CD4-positive, alpha-beta memory T cell (primary cell): ENCODE measurements around the gene COL4A2. TPM values are rescaled to one million over a fixed set of nuclear protein-coding genes. Genes with fewer than 3 reads are reported as not detected.

Experiments used
- CTCF ChIA-PET: fragments of 350-600 bp; sonication (Branson Sonifier 250); formaldehyde crosslinking; loops from one replicate; lab custom pipeline; 2021; ENCODE audit warnings: inconsistent platforms; ENCODE audit not compliant: partially characterized antibody; lab: Charles Lee
- POLR2A ChIA-PET: fragments of 350-600 bp; sonication (Branson Sonifier 250); formaldehyde crosslinking; loops from one replicate; lab custom pipeline; 2021; ENCODE audit not compliant: partially characterized antibody; lab: Charles Lee
- DNase-seq, 5 donors: peaks; one replicate each; pipeline versions ENCODE4 v3.0.0 to v3.0.0-alpha.2; 2020 to 2022; ENCODE audit warnings: mixed read lengths in 1 of 5
- H3K27ac ChIP-seq: one replicate; pipeline ENCODE4 v1.7.0; 2013; ENCODE audit warnings: low read depth, low read length
- H3K27me3 ChIP-seq: 2 replicates; pipeline ENCODE4 v1.7.0; 2013; ENCODE audit warnings: mild to moderate bottlenecking, low read length, moderate library complexity; ENCODE audit not compliant: insufficient read depth
- H3K36me3 ChIP-seq: 2 replicates; pipeline ENCODE4 v1.7.0; 2013; ENCODE audit warnings: mild to moderate bottlenecking, low read length, moderate library complexity; ENCODE audit not compliant: insufficient read depth
- H3K4me1 ChIP-seq: 2 replicates; pipeline ENCODE4 v1.7.0; 2013; ENCODE audit warnings: mild to moderate bottlenecking, low read length, moderate library complexity; ENCODE audit not compliant: insufficient read depth
- H3K4me3 ChIP-seq, 2 donors: one replicate each; pipeline ENCODE4 v1.7.0; 2013; ENCODE audit warnings: low read length in 2 of 2, mild to moderate bottlenecking in 1 of 2
- H3K9me3 ChIP-seq, 2 donors: one replicate each; pipeline ENCODE4 v1.7.0; 2013; ENCODE audit warnings: low read length in 2 of 2, control low read depth in 1 of 2; ENCODE audit not compliant: control insufficient read depth in 1 of 2
- H3K27ac Mint-ChIP-seq, 7 donors: one replicate each; pipeline ENCODE4 v1.8.0; 2020 to 2021; ENCODE audit warnings: mixed read lengths in 7 of 7, mild to moderate bottlenecking in 6 of 7, inconsistent platforms in 3 of 7, moderate library complexity in 3 of 7
- H3K27me3 Mint-ChIP-seq, 2 donors: one replicate each; pipeline ENCODE4 v1.8.0; 2020 to 2021; ENCODE audit warnings: mixed read lengths in 2 of 2
- H3K36me3 Mint-ChIP-seq, 2 donors: one replicate each; pipeline ENCODE4 v1.8.0; 2020 to 2021; ENCODE audit warnings: mixed read lengths in 2 of 2, inconsistent platforms in 1 of 2, mild to moderate bottlenecking in 1 of 2
- H3K4me1 Mint-ChIP-seq, 4 donors: one replicate each; pipeline ENCODE4 v1.8.0; 2020 to 2021; ENCODE audit warnings: mixed read lengths in 4 of 4, mild to moderate bottlenecking in 1 of 4
- H3K4me3 Mint-ChIP-seq, 8 donors: one replicate each; pipeline ENCODE4 v1.8.0; 2020 to 2021; ENCODE audit warnings: mixed read lengths in 8 of 8, mild to moderate bottlenecking in 7 of 8, moderate library complexity in 6 of 8, inconsistent platforms in 3 of 8
- H3K9me3 Mint-ChIP-seq, 8 donors: one replicate each; pipeline ENCODE4 v1.8.0; 2020 to 2021; ENCODE audit warnings: mixed read lengths in 8 of 8, mild to moderate bottlenecking in 5 of 8, inconsistent platforms in 3 of 8, moderate library complexity in 1 of 8
- intact Hi-C: fragments of 100-400 bp; cut with micrococcal nuclease; formaldehyde crosslinking; loops from one replicate; pipeline ENCODE4 v1.15.1; 2023
- polyA plus RNA-seq, 2 donors: library from polyadenylated mRNA; unstranded; fragments of 300-500 nt; fragmentation: Illumina TruSeq; gene quantifications; one replicate each; pipeline ENCODE4 v1.2.3, GENCODE V29; 2021
- total RNA-seq, 2 experiments: library from RNA; stranded (reverse); gene quantifications; one replicate each; pipeline ENCODE4 v1.2.3, GENCODE V29; 2021

COL4A2 gene
- total RNA-seq, result not detected
- not detected for polyA plus RNA-seq

- peaks cover 0 to 2% (median 0%) of the 10 kb centered on the region in 8 donors for H3K9me3 Mint-ChIP-seq
- Histone ChIP-seq H3K27me3 (peaks cover 4% of the 10 kb centered on the region), H3K36me3 (no peaks in the 10 kb centered on the region), H3K4me3 (no peak within 1 kb of the TSS), H3K27ac (no peak within 1 kb of the TSS), H3K4me1 (no peaks in the 10 kb centered on the region), H3K9me3 (no peaks in the 10 kb centered on the region)
- ChIA-PET CTCF (no interaction called here), POLR2A (no interaction called here)
- intact Hi-C loops, result no loop called here
- peaks cover 44 to 45% of the 10 kb centered on the region in 2 donors for H3K27me3 Mint-ChIP-seq
- peaks cover 0 to 12% (median 3%) of the 10 kb centered on the region in 4 donors for H3K4me1 Mint-ChIP-seq
- H3K27ac Mint-ChIP-seq, result no peak within 1 kb of the TSS
- no peak for DNase-seq
- H3K4me3 Mint-ChIP-seq, result no peak within 1 kb of the TSS
- no peaks in the 10 kb centered on the region for H3K36me3 Mint-ChIP-seq
Observed at GRCh38 chr13:110306960-110307766, at the start of gene COL4A2, which contains the start of gene COL4A1. COL4A2 (plus strand) TSS chr13:110307284; CDS start chr13:110307904, 620 bp downstream. COL4A1 (minus strand) TSS chr13:110307157; CDS start chr13:110307027, 130 bp downstream.

- Histone ChIP-seq H3K4me3 (no peak overlapping the region), H3K27me3 (no peaks in the 10 kb centered on the region), H3K27ac (no peak overlapping the region), H3K9me3 (no peaks in the 10 kb centered on the region), H3K4me1 (no peaks in the 10 kb centered on the region), H3K36me3 (no peaks in the 10 kb centered on the region)
- intact Hi-C loops, result no loop called here
- ChIA-PET POLR2A (no interaction called here), CTCF (no interaction called here)
- H3K27ac Mint-ChIP-seq, result no peak overlapping the region
- DNase-seq, result no peak
- peaks cover 0 to 2% (median 0%) of the 10 kb centered on the region in 4 donors for H3K4me1 Mint-ChIP-seq
- H3K9me3 Mint-ChIP-seq, result peaks cover 0 to 11% (median 2%) of the 10 kb centered on the region in 8 donors
- H3K36me3 Mint-ChIP-seq, result no peaks in the 10 kb centered on the region
- H3K27me3 Mint-ChIP-seq, result peaks cover 0 to 8% of the 10 kb centered on the region in 2 donors
- H3K4me3 Mint-ChIP-seq, result no peak overlapping the region
Observed at GRCh38 chr13:110257408-110257807, 49.7 kb upstream of the COL4A2 start.

GRCh38 chr13:110258876-110259631 is 48.0 kb upstream of the COL4A2 start:
- H3K4me1 Mint-ChIP-seq, result peaks cover 0 to 2% (median 0%) of the 10 kb centered on the region in 4 donors
- intact Hi-C loops, result no loop called here
- H3K4me3 Mint-ChIP-seq, result no peak overlapping the region

GRCh38 chr13:110259651-110260050 is 47.4 kb upstream of the COL4A2 start:
- Histone ChIP-seq H3K27ac (no peak overlapping the region), H3K4me3 (no peak overlapping the region), H3K36me3 (no peaks in the 10 kb centered on the region), H3K4me1 (no peaks in the 10 kb centered on the region), H3K27me3 (no peaks in the 10 kb centered on the region), H3K9me3 (no peaks in the 10 kb centered on the region)
- intact Hi-C loops, result no loop called here
- DNase-seq, result no peak
- Mint-ChIP-seq H3K27me3 (peaks cover 2 to 8% of the 10 kb centered on the region in 2 donors), H3K4me3 (no peak overlapping the region), H3K4me1 (peaks cover 0 to 2% (median 0%) of the 10 kb centered on the region in 4 donors), H3K9me3 (peaks cover 0 to 10% (median 2%) of the 10 kb centered on the region in 8 donors), H3K27ac (no peak overlapping the region), H3K36me3 (no peaks in the 10 kb centered on the region)
- CTCF ChIA-PET, result no interaction called here
- POLR2A ChIA-PET, result no interaction called here

More at GRCh38 chr13:110258876-110259631, 48.0 kb upstream of the COL4A2 start:
- Histone ChIP-seq H3K4me3 (no peak overlapping the region), H3K9me3 (no peaks in the 10 kb centered on the region), H3K27me3 (no peaks in the 10 kb centered on the region), H3K4me1 (no peaks in the 10 kb centered on the region), H3K36me3 (no peaks in the 10 kb centered on the region), H3K27ac (no peak overlapping the region)
- POLR2A ChIA-PET, result no interaction called here
- CTCF ChIA-PET, result no interaction called here
- Mint-ChIP-seq H3K9me3 (peaks cover 0 to 11% (median 2%) of the 10 kb centered on the region in 8 donors), H3K36me3 (no peaks in the 10 kb centered on the region), H3K27ac (no peak overlapping the region), H3K27me3 (peaks cover 2 to 8% of the 10 kb centered on the region in 2 donors)
- DNase-seq, result no peak

GRCh38 chr13:110261166-110262081 is 45.7 kb upstream of the COL4A2 start:
- ChIA-PET POLR2A (no interaction called here), CTCF (no interaction called here)
- no peak for DNase-seq
- H3K27ac Mint-ChIP-seq, result no peak overlapping the region
- Histone ChIP-seq H3K4me3 (no peak overlapping the region), H3K36me3 (no peaks in the 10 kb centered on the region), H3K9me3 (no peaks in the 10 kb centered on the region), H3K27ac (no peak overlapping the region), H3K4me1 (no peaks in the 10 kb centered on the region), H3K27me3 (no peaks in the 10 kb centered on the region)
- no peaks in the 10 kb centered on the region for H3K36me3 Mint-ChIP-seq
- H3K27me3 Mint-ChIP-seq, result peaks cover 4 to 7% of the 10 kb centered on the region in 2 donors
- intact Hi-C loops, result no loop called here
- H3K4me1 Mint-ChIP-seq, result peaks cover 0 to under 1% (median 0%) of the 10 kb centered on the region in 4 donors
- H3K9me3 Mint-ChIP-seq, result peaks cover 0 to 4% (median 0%) of the 10 kb centered on the region in 8 donors
- H3K4me3 Mint-ChIP-seq, result no peak overlapping the region

- no peak overlapping the region for H3K27ac Mint-ChIP-seq
- H3K9me3 Mint-ChIP-seq, result peaks cover 0 to 2% (median 0%) of the 10 kb centered on the region in 8 donors
- no peak overlapping the region for H3K27ac ChIP-seq
- ChIA-PET CTCF (no interaction called here), POLR2A (no interaction called here)
- H3K36me3 Mint-ChIP-seq, result no peaks in the 10 kb centered on the region
- DNase-seq, result no peak
- peaks cover 6 to 7% of the 10 kb centered on the region in 2 donors for H3K27me3 Mint-ChIP-seq
- no peak overlapping the region for H3K4me3 Mint-ChIP-seq
- H3K4me1 Mint-ChIP-seq, result no peaks in the 10 kb centered on the region
- H3K36me3 ChIP-seq, result no peaks in the 10 kb centered on the region
- intact Hi-C loops, result no loop called here
- no peak overlapping the region for H3K4me3 ChIP-seq
- H3K4me1 ChIP-seq, result no peaks in the 10 kb centered on the region
- H3K27me3 ChIP-seq, result no peaks in the 10 kb centered on the region
- H3K9me3 ChIP-seq, result no peaks in the 10 kb centered on the region
Observed at GRCh38 chr13:110262082-110262436, 45.0 kb upstream of the COL4A2 start.
